NB4 (cell line): ENCODE measurements around the gene USH1C.

Source experiments
- CTCF ChIP-seq: IDR thresholded peaks from one replicate; pipeline ENCODE4 v1.5.1; 2012; ENCODE audit warnings: low read depth, low read length
- MAX ChIP-seq: IDR thresholded peaks from 2 replicates; pipeline ENCODE4 v1.6.1; 2011; ENCODE audit warnings: low read depth, low read length
- MYC ChIP-seq: IDR thresholded peaks from 2 replicates; pipeline ENCODE4 v1.6.1; 2011; ENCODE audit warnings: low read depth, low read length
- POLR2A ChIP-seq: IDR thresholded peaks from 2 replicates; pipeline ENCODE4 v1.6.1; 2011; ENCODE audit warnings: mild to moderate bottlenecking; ENCODE audit not compliant: insufficient read length; ENCODE audit errors: extremely low read depth

GRCh38 chr11:17531636-17532113 is 12.5 kb downstream of the USH1C start:
- TF ChIP-seq CTCF: no peak
- no peak for TF ChIP-seq POLR2A
- no peak for TF ChIP-seq MAX
- TF ChIP-seq MYC: no peak
